Measurements from ENCODE around the gene ZSCAN9. TPM values are rescaled to one million over a fixed set of nuclear protein-coding genes. Genes with fewer than 3 reads are reported as not detected.

ZSCAN9 gene
- total and polyA plus RNA-seq, 2 of the 13 experiments (the other 11 are each of a cell fraction or from before 2014, with no cell fraction given): 14.6 to 17.8 TPM

- TF ChIP-seq, protein P1, sequence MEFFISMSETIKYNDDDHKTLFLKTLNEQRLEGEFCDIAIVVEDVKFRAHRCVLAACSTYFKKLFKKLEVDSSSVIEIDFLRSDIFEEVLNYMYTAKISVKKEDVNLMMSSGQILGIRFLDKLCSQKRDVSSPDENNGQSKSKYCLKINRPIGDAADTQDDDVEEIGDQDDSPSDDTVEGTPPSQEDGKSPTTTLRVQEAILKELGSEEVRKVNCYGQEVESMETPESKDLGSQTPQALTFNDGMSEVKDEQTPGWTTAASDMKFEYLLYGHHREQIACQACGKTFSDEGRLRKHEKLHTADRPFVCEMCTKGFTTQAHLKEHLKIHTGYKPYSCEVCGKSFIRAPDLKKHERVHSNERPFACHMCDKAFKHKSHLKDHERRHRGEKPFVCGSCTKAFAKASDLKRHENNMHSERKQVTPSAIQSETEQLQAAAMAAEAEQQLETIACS (CRISPR knock-in tag; IDR thresholded peaks at IDR 0.05): no peak
- peak; percentile 87; the same call in 1 of the 2 replicates for TF ChIP-seq ZNF782 (CRISPR knock-in tag; IDR thresholded peaks at IDR 0.05; ENCODE audit: borderline replicate concordance)
- TF ChIP-seq EP300 (IDR thresholded peaks at IDR 0.05; ENCODE audit: low read depth in 2 of 2, low read length in 2 of 2): peak; percentile 3 to 44; a peak in 1 of 4 replicates
- peak; percentile 62; the same call in 1 of the 2 replicates for TF ChIP-seq EP300 (CRISPR knock-in tag; IDR thresholded peaks at IDR 0.05; ENCODE audit: borderline replicate concordance)
- TF ChIP-seq IKZF1 (IDR thresholded peaks at IDR 0.05): no peak
- TF ChIP-seq NFE2 (CRISPR knock-in tag; IDR thresholded peaks at IDR 0.05): peak; percentile 23; the same call in 1 of the 2 replicates
- 0 out of 2 replicates have a peak, but pooled peaks have one; percentile 55 for TF ChIP-seq ZBTB10 (CRISPR knock-in tag; IDR thresholded peaks at IDR 0.05; ENCODE audit: borderline replicate concordance)
- TF ChIP-seq HINFP (CRISPR knock-in tag; IDR thresholded peaks at IDR 0.05; ENCODE audit: low read depth): peak; percentile 45; the same call in 1 of the 2 replicates
- TF ChIP-seq ZNF496 (CRISPR knock-in tag; IDR thresholded peaks at IDR 0.05; ENCODE audit: insufficient replicate concordance): no peak
- TF ChIP-seq ATRX (CRISPR knock-in tag; IDR thresholded peaks at IDR 0.05; ENCODE audit: borderline replicate concordance): no peak
- TF ChIP-seq, protein P2, sequence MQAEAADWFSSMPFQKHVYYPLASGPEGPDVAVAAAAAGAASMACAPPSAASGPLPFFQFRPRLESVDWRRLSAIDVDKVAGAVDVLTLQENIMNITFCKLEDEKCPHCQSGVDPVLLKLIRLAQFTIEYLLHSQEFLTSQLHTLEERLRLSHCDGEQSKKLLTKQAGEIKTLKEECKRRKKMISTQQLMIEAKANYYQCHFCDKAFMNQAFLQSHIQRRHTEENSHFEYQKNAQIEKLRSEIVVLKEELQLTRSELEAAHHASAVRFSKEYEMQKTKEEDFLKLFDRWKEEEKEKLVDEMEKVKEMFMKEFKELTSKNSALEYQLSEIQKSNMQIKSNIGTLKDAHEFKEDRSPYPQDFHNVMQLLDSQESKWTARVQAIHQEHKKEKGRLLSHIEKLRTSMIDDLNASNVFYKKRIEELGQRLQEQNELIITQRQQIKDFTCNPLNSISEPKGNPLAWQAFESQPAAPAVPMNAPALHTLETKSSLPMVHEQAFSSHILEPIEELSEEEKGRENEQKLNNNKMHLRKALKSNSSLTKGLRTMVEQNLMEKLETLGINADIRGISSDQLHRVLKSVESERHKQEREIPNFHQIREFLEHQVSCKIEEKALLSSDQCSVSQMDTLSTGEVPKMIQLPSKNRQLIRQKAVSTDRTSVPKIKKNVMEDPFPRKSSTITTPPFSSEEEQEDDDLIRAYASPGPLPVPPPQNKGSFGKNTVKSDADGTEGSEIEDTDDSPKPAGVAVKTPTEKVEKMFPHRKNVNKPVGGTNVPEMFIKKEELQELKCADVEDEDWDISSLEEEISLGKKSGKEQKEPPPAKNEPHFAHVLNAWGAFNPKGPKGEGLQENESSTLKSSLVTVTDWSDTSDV (CRISPR knock-in tag; IDR thresholded peaks at IDR 0.05): 0 out of 2 replicates have a peak, but pooled peaks have one; percentile 34
- TF ChIP-seq XRCC5 (optimal IDR thresholded peaks at IDR 0.05; ENCODE audit: low read length): peak; percentile 93
- TF ChIP-seq ZNF563 (CRISPR knock-in tag; IDR thresholded peaks at IDR 0.05): peak; percentile 86
- peak; percentile 78; the same call in 1 of the 2 replicates for TF ChIP-seq EHMT2 (IDR thresholded peaks at IDR 0.05; ENCODE audit: borderline replicate concordance, low read depth, low read length)
- TF ChIP-seq GABPB1 (CRISPR knock-in tag; IDR thresholded peaks at IDR 0.05): peak; percentile 91
- TF ChIP-seq THAP8 (CRISPR knock-in tag; IDR thresholded peaks at IDR 0.05; ENCODE audit: borderline replicate concordance): no peak
- TF ChIP-seq MTF1 (CRISPR knock-in tag; IDR thresholded peaks at IDR 0.05): 0 out of 2 replicates have a peak, but pooled peaks have one; percentile 34
- TF ChIP-seq, protein P3, sequence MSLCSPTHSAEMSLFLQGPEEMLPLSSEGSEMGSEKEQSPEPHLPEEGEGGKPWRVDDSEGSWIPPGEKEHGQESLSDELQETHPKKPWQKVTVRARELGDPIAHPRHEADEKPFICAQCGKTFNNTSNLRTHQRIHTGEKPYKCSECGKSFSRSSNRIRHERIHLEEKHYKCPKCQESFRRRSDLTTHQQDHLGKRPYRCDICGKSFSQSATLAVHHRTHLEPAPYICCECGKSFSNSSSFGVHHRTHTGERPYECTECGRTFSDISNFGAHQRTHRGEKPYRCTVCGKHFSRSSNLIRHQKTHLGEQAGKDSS (CRISPR knock-in tag; IDR thresholded peaks at IDR 0.05; ENCODE audit: borderline replicate concordance, low read depth): 0 out of 2 replicates have a peak, but pooled peaks have one; percentile 74
Observed at GRCh38 chr6:28266962-28267694, 42.1 kb downstream of the ZSCAN9 start, which contains the start of gene ZSCAN26 (continued).
